ENCODE measurements around the gene CUBN.
"Not testable (repeated sequence)": the region's sequence is repeated elsewhere in the genome, so short reads cannot be mapped to it uniquely, and the experiment has no call there.

Gene CUBN

DNA sequence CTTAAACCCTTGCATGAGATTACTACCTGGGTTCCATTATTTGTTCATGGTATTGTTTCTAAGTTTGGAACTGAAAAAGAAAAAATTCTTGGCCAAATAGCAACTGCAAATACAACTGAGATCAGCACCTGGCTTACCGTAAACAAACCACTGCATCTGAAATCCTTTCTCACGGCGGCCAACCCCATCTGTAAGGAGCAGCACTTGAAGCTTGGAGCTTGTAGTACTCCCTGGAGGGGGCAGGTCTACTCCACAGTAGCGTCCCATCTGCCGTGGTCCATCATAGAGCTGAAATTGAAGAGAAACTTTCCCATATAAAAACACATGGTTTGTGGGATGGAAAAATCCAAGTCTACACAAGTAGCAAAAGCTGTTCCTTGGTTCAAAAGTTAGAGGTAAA lies 109.9 kb downstream of the CUBN start:
- no peak overlapping the region for H3K4me3 ChIP-seq (replicated peaks in 1 of 2; ENCODE audit: low read depth in 2 of 2, low read length in 2 of 2)
- no peak for DNase-seq (ENCODE audit: low read depth in 2 of 2)
- TF ChIP-seq, protein P1, sequence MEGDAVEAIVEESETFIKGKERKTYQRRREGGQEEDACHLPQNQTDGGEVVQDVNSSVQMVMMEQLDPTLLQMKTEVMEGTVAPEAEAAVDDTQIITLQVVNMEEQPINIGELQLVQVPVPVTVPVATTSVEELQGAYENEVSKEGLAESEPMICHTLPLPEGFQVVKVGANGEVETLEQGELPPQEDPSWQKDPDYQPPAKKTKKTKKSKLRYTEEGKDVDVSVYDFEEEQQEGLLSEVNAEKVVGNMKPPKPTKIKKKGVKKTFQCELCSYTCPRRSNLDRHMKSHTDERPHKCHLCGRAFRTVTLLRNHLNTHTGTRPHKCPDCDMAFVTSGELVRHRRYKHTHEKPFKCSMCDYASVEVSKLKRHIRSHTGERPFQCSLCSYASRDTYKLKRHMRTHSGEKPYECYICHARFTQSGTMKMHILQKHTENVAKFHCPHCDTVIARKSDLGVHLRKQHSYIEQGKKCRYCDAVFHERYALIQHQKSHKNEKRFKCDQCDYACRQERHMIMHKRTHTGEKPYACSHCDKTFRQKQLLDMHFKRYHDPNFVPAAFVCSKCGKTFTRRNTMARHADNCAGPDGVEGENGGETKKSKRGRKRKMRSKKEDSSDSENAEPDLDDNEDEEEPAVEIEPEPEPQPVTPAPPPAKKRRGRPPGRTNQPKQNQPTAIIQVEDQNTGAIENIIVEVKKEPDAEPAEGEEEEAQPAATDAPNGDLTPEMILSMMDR (IDR thresholded peaks at IDR 0.05; ENCODE audit: low read depth, low read length) = no peak

DNA sequence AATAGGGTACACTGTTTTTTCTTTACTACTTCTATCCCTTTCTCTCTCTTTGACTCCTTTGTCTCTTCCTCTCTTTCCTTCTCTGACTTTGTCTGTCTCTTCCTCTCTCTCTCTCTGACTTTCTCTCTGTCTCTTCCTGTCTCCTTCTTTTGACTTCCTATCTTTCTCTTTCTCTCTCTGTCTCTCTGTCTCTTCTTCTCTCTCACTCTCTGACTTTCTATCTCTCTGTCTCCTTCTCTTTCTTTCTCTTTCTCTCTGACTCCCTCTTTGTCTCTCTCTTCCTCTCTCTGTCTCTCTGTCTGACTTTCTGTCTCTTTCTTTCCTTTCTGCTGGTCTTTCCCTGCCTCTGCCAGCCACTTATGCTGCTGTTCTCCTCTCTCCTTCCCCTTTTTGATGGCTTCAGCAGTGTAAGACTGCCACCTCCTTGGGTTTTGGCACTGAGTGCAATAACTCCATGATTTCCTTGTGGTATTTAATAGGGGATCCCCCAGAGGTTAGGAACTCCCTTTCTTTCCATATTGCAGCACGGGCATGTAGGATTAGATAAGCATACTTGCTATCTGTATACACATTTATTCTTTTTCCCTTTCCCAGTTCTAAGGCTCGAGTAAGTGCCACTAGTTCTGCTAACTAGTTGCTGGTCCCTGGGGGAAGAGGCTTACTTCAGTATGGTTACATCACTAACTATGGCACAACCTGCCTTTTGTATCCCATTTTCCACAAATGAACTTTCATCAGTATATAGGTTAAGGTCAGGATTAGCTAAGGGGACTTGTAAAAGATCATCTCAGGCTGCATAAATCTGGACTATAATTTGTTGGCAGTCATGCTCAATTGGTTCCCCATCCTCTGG lies 116.3 kb downstream of the CUBN start:
- DNase-seq (ENCODE audit: low read depth in 2 of 2); H3K4me3 ChIP-seq (replicated peaks in 1 of 2; ENCODE audit: low read depth in 2 of 2, low read length in 2 of 2): not testable (repeated sequence)

DNA sequence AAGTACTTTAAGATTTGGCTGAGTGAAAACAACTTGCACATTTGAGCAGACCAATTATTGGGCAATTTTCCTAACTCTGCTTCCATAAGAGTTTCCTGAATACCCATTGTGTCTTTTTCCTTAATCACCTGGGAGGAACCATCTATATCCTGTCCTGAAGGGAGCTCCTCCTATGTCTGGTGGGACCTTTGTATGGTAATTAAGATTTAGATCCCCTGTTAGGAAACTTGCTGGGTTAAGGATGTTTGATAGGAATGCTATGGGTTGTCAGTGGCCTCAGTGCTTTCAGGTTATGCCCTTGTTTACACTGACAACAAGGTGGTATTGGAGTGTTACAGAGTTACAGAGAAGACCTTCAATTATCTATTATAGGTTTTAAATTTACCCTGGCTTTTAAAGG lies 116.9 kb downstream of the CUBN start:
- DNase-seq (ENCODE audit: low read depth in 2 of 2); H3K4me3 ChIP-seq (replicated peaks in 1 of 2; ENCODE audit: low read depth in 2 of 2, low read length in 2 of 2): not testable (repeated sequence)

DNA sequence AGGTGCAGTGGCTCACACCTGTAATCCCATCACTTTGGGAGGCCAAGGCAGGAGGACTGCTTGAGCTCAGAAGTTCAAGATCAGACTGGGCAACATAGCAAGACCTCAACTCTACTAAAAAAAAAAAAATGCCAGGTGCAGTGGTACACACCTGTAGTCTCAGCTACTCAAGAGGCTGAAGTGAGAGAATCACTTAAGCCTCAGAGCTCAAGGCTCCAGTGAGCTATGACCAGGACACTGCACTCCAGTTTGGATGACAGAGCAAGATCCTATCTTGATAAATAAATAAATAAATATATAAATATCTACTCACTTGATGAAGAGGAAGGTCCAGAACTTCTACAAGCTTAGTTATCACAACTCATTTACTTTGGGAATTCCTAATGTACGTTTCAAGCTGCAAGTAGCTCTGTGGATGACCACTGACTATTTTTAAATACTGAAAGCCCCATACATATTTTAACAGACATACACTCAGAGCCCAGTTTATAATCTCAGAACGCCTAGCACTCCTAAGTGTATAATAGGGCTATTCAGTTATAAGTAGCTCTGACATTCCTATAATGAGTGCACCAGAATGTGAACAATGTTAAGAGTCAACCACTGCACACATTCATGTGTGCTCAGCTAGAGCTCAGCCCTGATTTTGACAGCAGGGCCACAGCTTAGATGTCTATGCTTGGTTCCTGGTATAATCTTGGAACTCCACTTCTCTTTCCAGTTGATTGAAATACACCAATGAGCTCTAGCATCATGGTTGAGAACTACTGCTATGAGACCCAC lies 119.1 kb downstream of the CUBN start:
- TF ChIP-seq, protein P1 (IDR thresholded peaks at IDR 0.05; ENCODE audit: low read depth, low read length) = no peak
- no peak overlapping the region for H3K4me3 ChIP-seq (replicated peaks in 1 of 2; ENCODE audit: low read depth in 2 of 2, low read length in 2 of 2)
- DNase-seq (ENCODE audit: low read depth in 2 of 2) = no peak

DNA sequence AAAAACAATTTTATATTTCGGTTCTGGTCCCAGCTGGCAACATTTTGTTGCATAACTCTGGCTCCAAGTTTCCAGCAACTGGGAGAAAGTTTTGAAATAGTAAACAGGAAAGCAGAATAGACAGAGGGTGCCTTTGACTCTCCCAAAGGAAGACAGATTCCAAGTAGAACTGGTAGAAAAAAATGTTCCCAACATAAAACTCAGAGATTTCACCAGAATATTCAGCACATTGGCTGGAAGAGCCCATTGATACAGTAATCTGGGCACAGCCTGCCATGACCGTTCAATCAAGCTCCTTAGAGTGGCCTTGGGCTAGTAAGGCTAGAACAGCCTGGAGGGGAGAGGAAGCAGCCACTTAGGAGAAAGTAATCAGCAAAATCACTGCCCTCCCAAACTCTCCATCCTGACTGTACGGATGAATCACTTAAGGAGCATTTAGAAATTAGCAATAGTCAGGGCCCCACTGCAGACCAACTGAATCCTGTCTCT lies 120.4 kb downstream of the CUBN start:
- TF ChIP-seq, protein P1 (IDR thresholded peaks at IDR 0.05; ENCODE audit: low read depth, low read length) = no peak
- peak; percentile 82 to 84 for DNase-seq (ENCODE audit: low read depth in 2 of 2)
- no peak overlapping the region for H3K4me3 ChIP-seq (replicated peaks in 1 of 2; ENCODE audit: low read depth in 2 of 2, low read length in 2 of 2)

DNA sequence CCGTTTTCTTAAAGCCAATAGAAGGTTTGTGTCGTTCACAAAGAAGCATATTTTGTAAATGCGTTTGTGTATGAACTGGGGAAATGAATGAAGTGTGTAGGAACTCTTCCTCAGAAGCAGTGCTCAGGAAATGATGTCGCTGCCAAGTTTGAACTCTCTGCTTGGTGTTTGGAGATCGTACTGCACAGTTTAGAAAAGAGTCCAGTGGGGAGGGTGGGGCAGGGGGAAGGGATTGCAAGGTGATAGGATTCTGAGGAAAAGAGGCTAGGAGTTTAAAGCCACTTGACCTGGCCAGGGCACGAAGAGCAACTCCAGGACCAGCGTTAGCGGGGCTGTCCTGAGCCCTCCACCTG lies 122.2 kb downstream of the CUBN start:
- DNase-seq (ENCODE audit: low read depth in 2 of 2) = peak in 1 of 2 donors; percentile 64
- TF ChIP-seq, protein P1 (IDR thresholded peaks at IDR 0.05; ENCODE audit: low read depth, low read length) = no peak
- H3K4me3 ChIP-seq (replicated peaks in 1 of 2; ENCODE audit: low read depth in 2 of 2, low read length in 2 of 2) = no peak overlapping the region

DNA sequence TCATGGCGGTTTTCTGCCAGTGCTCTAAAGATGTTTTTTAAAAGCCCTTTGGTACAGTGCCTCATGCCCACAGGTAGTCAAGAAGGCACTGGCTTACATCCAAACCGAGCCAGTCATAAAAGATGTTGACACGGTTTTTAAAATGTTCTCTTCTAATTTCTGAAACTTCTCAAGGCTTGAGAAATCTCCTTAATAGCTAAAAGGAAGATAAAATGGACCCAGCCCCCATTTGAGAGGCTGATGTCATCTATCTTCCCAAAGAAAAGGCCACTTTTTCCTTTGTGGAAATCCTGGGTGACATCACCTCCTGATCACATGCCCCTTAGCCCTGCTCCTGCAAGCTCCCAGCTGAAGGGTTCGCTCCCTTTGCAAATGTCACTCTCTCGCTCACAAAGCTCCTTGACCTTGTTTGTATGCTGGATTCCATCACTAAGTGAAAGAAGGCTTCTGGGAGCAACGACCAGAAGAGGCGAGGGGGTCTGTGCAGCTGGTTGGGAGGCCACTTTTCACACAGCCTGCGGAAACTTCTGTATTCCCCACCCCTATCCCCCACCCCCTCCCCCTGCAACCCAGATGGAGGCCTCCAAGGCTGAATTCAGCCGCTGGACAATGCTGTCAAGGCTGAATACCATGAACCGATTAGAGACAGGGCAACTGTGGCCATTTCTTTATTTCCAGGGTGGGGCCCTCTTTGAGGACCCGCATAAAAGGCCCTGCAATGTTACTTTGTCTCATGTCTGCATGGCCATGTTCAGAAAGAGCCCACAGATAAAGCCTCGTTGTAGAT lies 122.8 kb downstream of the CUBN start:
- TF ChIP-seq, protein P1 (IDR thresholded peaks at IDR 0.05; ENCODE audit: low read depth, low read length) = no peak
- DNase-seq (ENCODE audit: low read depth in 2 of 2) = peak; percentile 64 to 71
- H3K4me3 ChIP-seq (replicated peaks in 1 of 2; ENCODE audit: low read depth in 2 of 2, low read length in 2 of 2) = no peak overlapping the region
